SH-SY5Y (cell line): Measurements from ENCODE around the gene CYP4F12.

Source experiments
- GATA2 ChIP-seq: IDR thresholded peaks from 2 replicates; pipeline ENCODE4 v1.6.1; 2011; ENCODE audit warnings: mild to moderate bottlenecking, low read depth, low read length
- GATA3 ChIP-seq: IDR thresholded peaks from 2 replicates; pipeline ENCODE4 v1.6.1; 2011; ENCODE audit warnings: low read depth, mild to moderate bottlenecking, low read length, moderate library complexity

Gene CYP4F12

DNA sequence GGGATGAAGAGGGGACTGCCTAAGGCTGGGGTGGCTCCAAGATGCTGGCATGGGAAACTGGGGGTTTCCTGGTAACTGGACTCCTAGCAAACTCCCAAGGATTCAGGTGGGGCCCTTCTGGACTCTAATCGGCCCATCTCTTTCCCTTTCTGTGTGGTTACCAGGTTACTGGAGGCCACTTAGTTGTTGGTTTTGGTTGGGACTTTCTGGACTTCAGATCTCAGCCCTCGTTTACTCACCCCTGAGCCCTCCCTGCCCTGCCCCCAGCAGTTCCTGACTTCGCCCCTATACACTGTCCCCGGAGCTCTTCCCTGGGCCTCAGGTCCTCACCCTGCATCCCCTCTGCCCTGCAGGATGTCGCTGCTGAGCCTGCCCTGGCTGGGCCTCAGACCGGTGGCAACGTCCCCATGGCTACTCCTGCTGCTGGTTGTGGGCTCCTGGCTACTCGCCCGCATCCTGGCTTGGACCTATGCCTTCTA, 328 bp downstream of the CYP4F12 start:
- no peak for TF ChIP-seq GATA3
- no peak for TF ChIP-seq GATA2

- no peak for TF ChIP-seq GATA2
Measured at GRCh38 chr19:15675560-15675959, 2.7 kb downstream of the CYP4F12 start.

DNA sequence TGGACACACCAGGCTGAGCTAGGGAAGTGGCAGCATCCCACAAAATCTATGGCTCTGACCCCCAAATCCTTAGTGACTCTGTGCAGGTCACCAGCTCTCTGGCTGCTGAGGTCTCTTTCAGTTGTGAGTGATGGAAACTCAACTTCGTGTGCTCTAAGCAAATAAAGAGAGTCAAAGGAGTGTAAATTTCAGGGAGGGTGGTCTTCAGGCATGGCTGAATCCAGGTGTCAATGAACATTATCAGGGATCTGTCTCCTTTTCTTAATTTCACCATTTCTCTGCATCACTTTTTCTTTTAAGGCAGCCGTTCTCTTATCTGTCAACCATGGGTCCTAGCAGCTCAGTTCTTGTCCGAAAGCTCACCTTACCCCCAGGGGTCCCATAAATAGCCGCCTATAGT, 6.2 kb downstream of the CYP4F12 start:
- TF ChIP-seq GATA3 = no peak
- no peak for TF ChIP-seq GATA2

DNA sequence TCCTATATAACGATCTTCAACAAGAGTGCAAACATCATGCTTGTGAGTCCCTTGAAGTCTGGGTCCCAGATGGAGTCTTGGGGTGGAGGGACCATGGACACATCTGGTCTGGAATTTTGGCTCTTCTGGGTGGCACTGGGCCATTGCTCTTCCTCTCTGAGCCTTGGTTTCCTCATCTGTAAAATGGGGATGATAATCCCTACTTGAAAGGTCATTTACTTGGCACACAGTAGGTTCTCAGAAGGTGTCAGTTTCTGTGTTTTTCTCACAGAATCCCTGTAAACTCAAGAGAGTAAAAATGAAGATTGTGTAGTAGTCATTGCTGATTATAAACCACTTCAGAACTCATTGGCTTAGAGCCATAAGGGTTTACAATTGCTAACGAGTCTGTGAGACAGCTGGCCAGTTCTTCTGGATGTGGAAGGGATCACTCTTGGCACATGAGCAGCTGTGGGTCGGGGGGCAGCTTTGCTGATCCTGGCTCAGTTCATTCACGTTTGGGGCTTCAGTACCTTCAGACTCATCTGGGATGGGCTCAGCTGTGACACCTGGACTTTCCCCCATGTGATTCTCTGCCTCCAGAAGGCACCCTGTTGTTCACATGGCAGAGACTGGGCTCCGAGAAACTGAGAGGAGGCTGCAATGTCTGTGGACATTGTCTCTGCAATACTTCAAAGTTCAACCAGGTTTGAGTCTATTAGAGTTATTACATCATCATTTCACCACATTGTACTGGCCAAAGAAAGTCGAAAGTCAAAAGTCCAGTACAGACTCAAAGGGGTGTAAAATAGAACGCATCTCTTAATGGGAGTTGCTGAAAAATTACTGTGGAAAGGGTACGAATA, 7.8 kb downstream of the CYP4F12 start:
- no peak for TF ChIP-seq GATA3
- TF ChIP-seq GATA2 = no peak

GRCh38 chr19:15683411-15683810, 10.5 kb downstream of the CYP4F12 start:
- TF ChIP-seq GATA3 = no peak
- TF ChIP-seq GATA2 = no peak

DNA sequence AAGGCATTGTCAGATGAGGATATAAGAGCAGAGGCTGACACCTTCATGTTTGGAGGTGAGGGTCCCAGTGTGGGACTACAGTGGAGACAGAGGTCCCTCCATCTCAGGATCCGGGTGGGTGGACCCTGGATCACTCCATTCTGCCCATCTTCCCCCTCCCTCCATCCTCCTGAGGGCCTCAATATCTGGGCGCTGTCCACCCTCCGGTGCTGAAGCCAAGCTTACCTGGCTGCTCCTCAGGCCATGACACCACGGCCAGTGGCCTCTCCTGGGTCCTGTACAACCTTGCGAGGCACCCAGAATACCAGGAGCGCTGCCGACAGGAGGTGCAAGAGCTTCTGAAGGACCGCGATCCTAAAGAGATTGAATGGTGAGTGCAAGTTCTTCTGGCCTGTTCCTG, 11.9 kb downstream of the CYP4F12 start:
- no peak for TF ChIP-seq GATA2
- no peak for TF ChIP-seq GATA3

GRCh38 chr19:15696654-15697194, 23.8 kb downstream of the CYP4F12 start:
- TF ChIP-seq GATA2 = no peak
- no peak for TF ChIP-seq GATA3

DNA sequence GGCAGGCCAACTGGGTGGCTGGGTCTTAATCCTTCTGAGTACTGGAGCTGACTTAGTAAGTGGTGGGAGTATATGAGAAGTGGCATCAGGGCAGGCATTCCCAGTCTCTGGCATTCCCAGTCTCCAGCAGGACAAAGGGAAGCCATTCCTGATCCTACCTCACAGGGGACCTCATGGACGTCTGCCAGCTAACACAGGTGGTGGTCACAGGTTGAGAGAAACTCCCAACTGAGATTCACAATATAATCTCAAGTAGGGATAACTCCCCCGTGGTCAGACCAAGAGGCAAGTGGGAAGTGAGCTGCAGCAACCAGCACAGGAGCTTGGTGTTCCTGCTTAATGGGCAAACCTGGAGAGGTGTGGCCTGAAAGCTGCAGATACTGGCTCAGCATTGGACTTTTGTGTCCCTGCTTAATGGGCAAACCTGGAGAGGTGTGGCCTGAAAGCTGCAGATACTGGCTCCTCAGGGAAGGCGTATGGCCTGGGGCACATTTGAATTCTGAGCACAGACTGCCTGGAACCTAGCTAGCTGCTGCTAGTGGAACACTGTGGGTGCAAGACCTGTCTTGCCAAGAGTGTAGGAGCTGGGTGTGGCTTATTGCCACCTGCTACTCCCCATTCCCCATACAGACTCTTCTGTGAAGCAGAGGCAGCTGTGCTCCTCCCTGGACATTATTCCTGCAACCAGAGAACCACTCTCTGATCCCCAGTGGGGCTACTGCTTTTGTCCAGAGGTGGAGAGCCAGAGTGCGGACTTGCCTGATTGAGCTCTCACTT, 29.1 kb downstream of the CYP4F12 start:
- TF ChIP-seq GATA2 (no peak), GATA3 (no peak)

- TF ChIP-seq GATA3 = no peak
- TF ChIP-seq GATA2 = no peak
Measured at GRCh38 chr19:15702534-15702930, 29.6 kb downstream of the CYP4F12 start.

DNA sequence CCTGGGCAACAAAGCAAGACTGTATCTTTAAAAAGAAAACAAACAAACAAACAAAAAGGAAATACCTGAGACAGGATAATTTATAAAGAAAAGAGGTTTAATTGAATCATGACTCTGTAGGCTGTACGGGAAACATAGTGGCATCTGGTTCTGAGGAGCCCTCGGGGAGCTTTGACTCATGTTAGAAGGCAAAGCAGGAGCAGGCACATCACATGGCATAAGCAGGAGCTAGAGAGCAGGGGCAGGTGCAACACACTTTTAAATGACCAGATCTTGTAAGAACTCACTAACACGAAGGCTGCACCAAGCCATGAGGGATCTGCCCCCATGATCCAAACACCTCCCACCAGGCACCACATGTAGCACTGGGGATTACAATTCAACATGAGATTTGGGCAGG, 41.8 kb downstream of the CYP4F12 start:
- TF ChIP-seq GATA2 (no peak), GATA3 (no peak)

GRCh38 chr19:15715642-15716041, 42.8 kb downstream of the CYP4F12 start:
- no peak for TF ChIP-seq GATA3
- TF ChIP-seq GATA2 = no peak

- TF ChIP-seq GATA2 (no peak), GATA3 (no peak)
Measured at GRCh38 chr19:15717809-15718208, 44.9 kb downstream of the CYP4F12 start.

DNA sequence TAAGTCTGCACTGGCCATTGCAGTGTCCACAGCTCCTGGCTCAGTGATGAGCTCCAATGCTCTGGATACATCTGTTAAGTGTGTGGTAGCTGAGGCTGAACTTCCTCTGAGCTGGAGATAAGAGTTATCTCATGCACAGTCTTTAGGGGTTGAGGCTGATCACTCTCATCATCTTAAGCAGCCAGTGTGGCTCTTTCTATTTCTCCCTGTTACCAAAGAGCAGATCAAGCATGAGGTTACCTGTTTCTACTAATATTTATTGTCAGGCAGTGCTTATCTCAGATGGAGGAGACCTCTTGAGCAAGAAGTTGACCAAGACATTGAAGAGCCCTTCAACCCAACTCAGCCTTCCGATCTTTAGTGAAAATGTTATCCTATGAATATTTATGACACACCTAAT, 48.4 kb downstream of the CYP4F12 start:
- no peak for TF ChIP-seq GATA3
- no peak for TF ChIP-seq GATA2

GRCh38 chr19:15722956-15723355, 50.1 kb downstream of the CYP4F12 start:
- TF ChIP-seq GATA3 (no peak), GATA2 (no peak)
